OCI-LY3 (cell line): ENCODE results near the gene CALY.
A peak's percentile ranks its signal among the peaks of the same experiment; 100 is the strongest.

Experiments used
- EZH2phosphoT487 ChIP-seq: fragments of 200-600 bp; shearing (Covaris generic); IDR thresholded peaks from 2 replicates; pipeline ENCODE4 v1.6.1; 2018; ENCODE audit warnings: antibody characterized with exemption, mixed run types, low read depth
- TF ChIP-seq, protein P1 (sequence below): fragments of 200-600, 300-600 bp; sonication (generic); IDR thresholded peaks from 2 replicates; pipeline ENCODE4 v1.5.1; 2014; ENCODE audit warnings: antibody characterized with exemption, low read length, low read depth

DNA sequence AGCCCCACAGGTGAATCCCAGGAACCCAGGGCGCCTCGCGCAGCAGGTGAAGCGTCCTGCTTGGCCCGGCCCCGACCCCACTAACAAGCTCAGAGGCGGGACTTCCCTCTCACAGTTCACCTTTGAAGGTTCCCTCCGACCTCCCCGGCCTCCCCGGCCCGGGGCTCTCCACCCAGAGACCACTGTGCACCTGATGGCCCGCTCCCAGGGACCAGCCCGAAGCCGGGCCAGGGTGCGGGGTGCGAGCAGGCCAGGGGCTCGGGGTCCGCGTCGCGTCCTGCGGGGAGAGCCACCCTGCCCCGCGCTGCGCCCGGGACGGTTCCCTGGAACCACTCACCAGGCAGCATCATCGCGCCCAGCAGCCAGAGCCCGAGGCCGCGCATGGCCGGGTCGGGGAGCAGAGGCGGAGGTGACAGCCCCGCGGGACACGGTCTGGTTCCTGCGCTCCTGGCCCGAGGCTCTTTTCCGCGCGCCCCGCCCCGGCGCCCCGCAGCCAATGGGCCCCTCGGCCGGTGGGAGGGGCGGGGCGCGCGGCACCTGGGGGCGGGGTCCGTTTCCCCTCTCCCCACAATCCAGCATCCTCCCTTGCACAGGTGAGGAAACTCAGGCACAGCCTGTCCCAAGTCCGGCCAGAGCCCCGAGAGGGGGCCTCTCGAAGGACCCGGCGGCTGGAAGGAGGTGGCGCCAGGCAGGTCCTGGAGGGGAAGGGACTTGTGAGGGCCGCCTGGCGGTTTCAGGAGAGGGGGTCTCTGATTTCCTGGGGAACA is 60.1 kb downstream of the CALY start, which contains the start of gene ADAM8:
- TF ChIP-seq, protein P1, sequence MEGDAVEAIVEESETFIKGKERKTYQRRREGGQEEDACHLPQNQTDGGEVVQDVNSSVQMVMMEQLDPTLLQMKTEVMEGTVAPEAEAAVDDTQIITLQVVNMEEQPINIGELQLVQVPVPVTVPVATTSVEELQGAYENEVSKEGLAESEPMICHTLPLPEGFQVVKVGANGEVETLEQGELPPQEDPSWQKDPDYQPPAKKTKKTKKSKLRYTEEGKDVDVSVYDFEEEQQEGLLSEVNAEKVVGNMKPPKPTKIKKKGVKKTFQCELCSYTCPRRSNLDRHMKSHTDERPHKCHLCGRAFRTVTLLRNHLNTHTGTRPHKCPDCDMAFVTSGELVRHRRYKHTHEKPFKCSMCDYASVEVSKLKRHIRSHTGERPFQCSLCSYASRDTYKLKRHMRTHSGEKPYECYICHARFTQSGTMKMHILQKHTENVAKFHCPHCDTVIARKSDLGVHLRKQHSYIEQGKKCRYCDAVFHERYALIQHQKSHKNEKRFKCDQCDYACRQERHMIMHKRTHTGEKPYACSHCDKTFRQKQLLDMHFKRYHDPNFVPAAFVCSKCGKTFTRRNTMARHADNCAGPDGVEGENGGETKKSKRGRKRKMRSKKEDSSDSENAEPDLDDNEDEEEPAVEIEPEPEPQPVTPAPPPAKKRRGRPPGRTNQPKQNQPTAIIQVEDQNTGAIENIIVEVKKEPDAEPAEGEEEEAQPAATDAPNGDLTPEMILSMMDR: 0 out of 2 replicates have a peak, but pooled peaks have one; percentile 12
- no peak for TF ChIP-seq EZH2phosphoT487
